RWPE1 (cell line): ENCODE measurements around the gene TMEM132C.

Experiments
- CTCF ChIA-PET: fragments of 350-600 bp; sonication (Branson Sonifier 250); formaldehyde crosslinking; extraction: SDS; loops from one replicate; lab custom pipeline; 2021; lab: Yijun Ruan, JAX
- POLR2A ChIA-PET: fragments of 400-600 bp; formaldehyde crosslinking; extraction: SDS; loops from one replicate; lab custom pipeline; 2020; ENCODE audit warnings: antibody characterized with exemption; ENCODE audit not compliant: low non-redundant PET; lab: Yijun Ruan, JAX
- DNase-seq: peaks from one replicate; pipeline ENCODE4 v3.0.0; 2012; ENCODE audit warnings: low spot score
- H3K27ac ChIP-seq: fragments of 450-650 bp; 2 replicates; pipeline ENCODE4 v1.5.1; 2017
- TF ChIP-seq, protein P1 (sequence below): fragments of 450-650 bp; conservative IDR thresholded peaks from 2 replicates; pipeline ENCODE4 v1.5.1; 2017; ENCODE audit warnings: low read depth, mild to moderate bottlenecking

The TMEM132C gene

DNA sequence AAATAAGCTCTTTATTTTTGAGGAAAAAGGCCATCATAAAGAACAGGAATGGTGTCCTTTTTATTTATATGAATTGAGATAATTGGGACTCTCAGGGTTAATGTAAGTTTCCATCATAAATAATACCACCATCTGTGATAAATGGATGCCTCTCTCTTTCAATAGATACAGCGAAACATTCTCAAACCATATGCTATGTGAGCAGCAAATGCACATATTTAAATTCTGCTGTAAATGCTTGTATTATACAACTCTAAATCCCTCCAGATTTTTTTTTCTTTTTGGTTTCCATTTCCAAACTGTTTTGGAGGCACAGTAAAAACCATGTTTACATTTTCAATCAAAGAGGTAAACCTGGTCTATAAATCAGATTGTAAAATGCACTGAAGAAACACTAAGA, 132.3 kb downstream of the TMEM132C start:
- CTCF ChIA-PET = interaction anchor here (0.6 to 0.7 kb wide), 2 partner anchors 122 to 1051 kb away, joined by 3 to 4 read pairs; no protein-coding TSS in a partner anchor
- DNase-seq = no peak

DNA sequence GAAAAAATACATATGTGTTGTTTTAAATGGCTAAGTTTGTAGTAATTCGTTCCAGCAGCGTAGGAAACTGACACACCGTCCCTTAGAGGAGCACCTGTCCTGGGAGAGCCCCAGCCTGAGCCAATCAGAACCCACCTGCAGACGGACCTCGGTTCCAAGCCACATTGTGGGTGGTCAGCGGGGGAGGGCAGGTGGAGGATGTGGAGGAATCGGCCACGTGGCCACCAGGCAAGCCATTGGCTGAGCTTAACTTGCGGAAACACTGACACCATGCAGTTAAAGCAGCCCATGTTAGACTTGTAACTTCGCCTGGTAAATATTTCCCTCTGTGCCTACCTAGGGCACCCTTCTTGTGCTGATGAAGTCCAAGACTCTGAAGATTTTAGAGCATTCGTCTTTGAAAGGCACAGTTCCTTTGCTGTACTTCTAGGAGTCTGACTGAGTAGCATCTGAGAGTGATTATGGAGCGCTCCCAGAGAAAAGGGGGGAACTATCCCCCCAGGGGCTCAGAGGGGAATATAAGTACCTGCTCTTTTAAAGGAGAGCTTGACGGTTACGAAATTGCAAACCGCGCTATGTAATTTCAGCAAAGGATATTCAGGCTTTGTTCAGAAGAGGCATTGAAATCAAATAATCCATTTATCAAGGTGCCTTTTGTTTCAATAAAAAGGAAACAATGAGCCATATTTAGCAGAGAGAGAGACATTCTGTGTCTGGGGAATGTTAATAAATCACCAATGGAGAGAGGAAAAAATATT, 135.7 kb downstream of the TMEM132C start:
- TF ChIP-seq, protein P1, sequence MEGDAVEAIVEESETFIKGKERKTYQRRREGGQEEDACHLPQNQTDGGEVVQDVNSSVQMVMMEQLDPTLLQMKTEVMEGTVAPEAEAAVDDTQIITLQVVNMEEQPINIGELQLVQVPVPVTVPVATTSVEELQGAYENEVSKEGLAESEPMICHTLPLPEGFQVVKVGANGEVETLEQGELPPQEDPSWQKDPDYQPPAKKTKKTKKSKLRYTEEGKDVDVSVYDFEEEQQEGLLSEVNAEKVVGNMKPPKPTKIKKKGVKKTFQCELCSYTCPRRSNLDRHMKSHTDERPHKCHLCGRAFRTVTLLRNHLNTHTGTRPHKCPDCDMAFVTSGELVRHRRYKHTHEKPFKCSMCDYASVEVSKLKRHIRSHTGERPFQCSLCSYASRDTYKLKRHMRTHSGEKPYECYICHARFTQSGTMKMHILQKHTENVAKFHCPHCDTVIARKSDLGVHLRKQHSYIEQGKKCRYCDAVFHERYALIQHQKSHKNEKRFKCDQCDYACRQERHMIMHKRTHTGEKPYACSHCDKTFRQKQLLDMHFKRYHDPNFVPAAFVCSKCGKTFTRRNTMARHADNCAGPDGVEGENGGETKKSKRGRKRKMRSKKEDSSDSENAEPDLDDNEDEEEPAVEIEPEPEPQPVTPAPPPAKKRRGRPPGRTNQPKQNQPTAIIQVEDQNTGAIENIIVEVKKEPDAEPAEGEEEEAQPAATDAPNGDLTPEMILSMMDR = no peak
- H3K27ac ChIP-seq = no peak overlapping the region
- DNase-seq = no peak
- ChIA-PET POLR2A (no interaction called here), CTCF (no interaction called here)

More for the DNA sequence above, 132.3 kb downstream of the TMEM132C start:
- POLR2A ChIA-PET = no interaction called here
- TF ChIP-seq, protein P1 = no peak
- no peak overlapping the region for H3K27ac ChIP-seq

DNA sequence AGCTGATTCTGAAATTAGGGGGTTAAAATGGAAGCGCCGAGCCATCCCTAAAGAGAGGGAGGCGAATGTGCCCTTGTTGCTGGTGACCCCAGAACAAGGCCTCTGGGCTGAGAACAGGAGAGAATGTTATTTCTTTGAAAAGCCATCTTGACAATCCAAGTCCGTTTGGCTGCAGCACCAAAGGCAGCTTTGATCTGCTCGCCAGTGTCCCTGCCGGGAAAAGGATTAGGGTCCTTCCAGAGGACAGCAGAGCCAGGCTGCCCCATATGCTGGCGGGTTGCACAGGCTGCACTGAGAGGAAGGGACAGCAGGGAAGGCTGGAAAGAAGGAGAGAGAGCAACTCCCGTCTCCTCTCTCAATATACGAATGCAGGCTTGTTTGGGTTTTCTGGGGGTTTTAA, 141.7 kb downstream of the TMEM132C start:
- CTCF ChIA-PET = no interaction called here

DNA sequence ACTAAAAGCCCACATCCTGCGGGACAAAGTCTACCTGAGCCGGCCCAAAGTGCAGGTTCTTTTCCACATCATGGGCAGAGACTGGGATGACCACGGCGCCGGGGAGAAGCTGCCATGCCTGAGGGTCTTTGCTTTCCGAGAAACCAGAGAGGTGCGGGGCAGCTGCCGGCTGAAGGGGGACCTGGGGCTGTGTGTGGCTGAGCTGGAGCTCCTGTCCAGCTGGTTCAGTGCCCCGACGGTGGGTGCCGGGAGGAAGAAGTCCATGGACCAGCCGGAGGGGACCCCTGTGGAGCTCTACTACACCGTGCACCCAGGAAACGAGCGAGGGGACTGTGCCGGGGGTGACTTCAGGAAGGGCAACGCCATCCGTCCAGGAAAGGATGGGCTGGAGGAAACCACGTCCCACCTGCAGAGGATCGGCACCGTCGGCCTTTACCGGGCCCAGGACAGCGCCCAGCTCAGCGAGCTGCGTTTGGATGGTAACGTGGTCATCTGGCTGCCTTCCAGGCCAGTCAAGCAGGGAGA, 148.1 kb downstream of the TMEM132C start:
- no peak for DNase-seq
- TF ChIP-seq, protein P1 = no peak
- ChIA-PET CTCF (no interaction called here), POLR2A (no interaction called here)
- H3K27ac ChIP-seq = no peak overlapping the region

More for the DNA sequence above, 141.7 kb downstream of the TMEM132C start:
- TF ChIP-seq, protein P1 = no peak
- POLR2A ChIA-PET = no interaction called here
- no peak for DNase-seq
- H3K27ac ChIP-seq = no peak overlapping the region

DNA sequence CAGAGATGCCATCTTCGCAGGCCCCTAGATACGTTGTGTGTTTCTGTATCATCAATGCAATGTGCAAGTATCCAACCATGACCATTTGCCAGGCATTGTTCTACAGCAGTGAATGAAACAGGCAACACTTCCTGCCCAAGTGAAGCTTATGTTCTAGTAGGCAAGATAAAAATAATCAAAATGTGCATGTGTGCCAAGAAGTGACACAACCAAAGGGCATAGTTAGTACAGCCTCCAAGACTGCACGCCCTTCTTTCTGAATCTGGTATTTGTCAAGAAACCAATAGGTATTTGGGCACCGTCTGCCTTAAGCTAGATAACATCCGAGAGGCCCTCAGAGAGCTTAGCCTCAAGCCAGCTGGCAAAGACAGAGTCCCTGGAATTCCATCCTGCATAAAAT, 152.0 kb downstream of the TMEM132C start:
- H3K27ac ChIP-seq = no peak overlapping the region
- TF ChIP-seq, protein P1 = no peak
- POLR2A ChIA-PET = no interaction called here
- DNase-seq = no peak
- CTCF ChIA-PET = no interaction called here

DNA sequence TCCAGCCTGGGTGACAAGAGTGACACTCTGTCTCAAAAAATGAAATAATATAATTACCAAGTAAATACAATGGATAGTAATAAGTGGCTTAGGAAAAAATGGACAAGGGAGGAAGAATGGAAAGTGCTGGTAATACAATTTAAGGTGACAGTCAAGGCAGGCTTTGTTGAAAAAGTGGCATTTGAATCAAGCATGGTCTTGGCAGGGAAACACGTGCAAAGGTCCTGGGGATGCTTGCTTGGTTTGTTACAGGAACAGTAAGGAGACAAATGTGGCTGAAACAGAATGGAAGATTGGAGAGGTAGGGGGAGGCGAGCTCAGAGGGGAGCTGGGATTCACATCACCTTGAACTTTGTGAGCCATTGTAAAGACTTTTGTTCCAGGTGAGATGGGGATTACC, 153.2 kb downstream of the TMEM132C start:
- DNase-seq = no peak
- ChIA-PET POLR2A (no interaction called here), CTCF (no interaction called here)
- TF ChIP-seq, protein P1 = no peak
- no peak overlapping the region for H3K27ac ChIP-seq
